GM10266 (cell line): ENCODE data around the gene CAPN11.
"Not testable (repeated sequence)": the region's sequence is repeated elsewhere in the genome, so short reads cannot be mapped to it uniquely, and the experiment has no call there.

Experiments used
- DNase-seq: peaks from one replicate; pipeline ENCODE4 v3.0.0; 2012; ENCODE audit errors: extremely low spot score
- CTCF ChIP-seq: IDR thresholded peaks from 2 replicates; pipeline ENCODE4 v1.5.1; 2012; ENCODE audit warnings: mild to moderate bottlenecking, low read depth; ENCODE audit not compliant: control insufficient read depth, insufficient read depth; ENCODE audit errors: missing control alignments

Gene CAPN11

GRCh38 chr6:44142835-44143234, 15.8 kb upstream of the CAPN11 start:
- no peak for TF ChIP-seq CTCF
- no peak for DNase-seq

GRCh38 chr6:44143731-44144130, 14.9 kb upstream of the CAPN11 start:
- no peak for DNase-seq
- TF ChIP-seq CTCF = no peak

GRCh38 chr6:44144536-44144935, 14.1 kb upstream of the CAPN11 start:
- not testable (repeated sequence) for DNase-seq

- DNase-seq = no peak
- TF ChIP-seq CTCF = no peak
These were observed 12.8 kb upstream of the CAPN11 start for GRCh38 chr6:44145839-44146238.

GRCh38 chr6:44146685-44147084, 11.9 kb upstream of the CAPN11 start:
- DNase-seq = no peak
- no peak for TF ChIP-seq CTCF

- DNase-seq = no peak
These were observed 11.4 kb upstream of the CAPN11 start for GRCh38 chr6:44147256-44147655.

GRCh38 chr6:44148306-44148705, 10.3 kb upstream of the CAPN11 start:
- no peak for TF ChIP-seq CTCF

More at GRCh38 chr6:44147256-44147655, 11.4 kb upstream of the CAPN11 start:
- TF ChIP-seq CTCF = no peak

GRCh38 chr6:44149369-44150012, 9.1 kb upstream of the CAPN11 start:
- TF ChIP-seq CTCF = no peak
- DNase-seq = no peak

More at GRCh38 chr6:44148306-44148705, 10.3 kb upstream of the CAPN11 start:
- no peak for DNase-seq
